Gastrocnemius medialis (tissue), 4 donors: ENCODE data around the gene FRMD4B.

Experiments
- CTCF ChIP-seq, 5 experiments: fragments of 450-650 bp in 3 of 5; fragments of 200-600 bp in 2 of 5; sonication (generic) in 2 of 5; IDR thresholded peaks in 4 of 5; conservative IDR thresholded peaks in 1 of 5; 1 replicate in 4 of 5; 2 replicates in 1 of 5; pipeline ENCODE4 v1.5.1; 2016 to 2019; ENCODE audit warnings: antibody characterized with exemption in 5 of 5, mild to moderate bottlenecking in 3 of 5, moderate library complexity in 3 of 5
- POLR2A ChIP-seq, 2 donors: fragments of 450-650 bp; IDR thresholded peaks; one replicate each; pipeline ENCODE4 v1.6.1; 2017; ENCODE audit warnings: antibody characterized with exemption in 2 of 2, mild to moderate bottlenecking in 2 of 2, moderate library complexity in 2 of 2

- TF ChIP-seq CTCF (IDR thresholded peaks at IDR 0.05 in 4 of 5, conservative IDR thresholded peaks at IDR 0.05 in 1 of 5) (no peak), POLR2A (IDR thresholded peaks at IDR 0.05) (no peak)
These were observed 130.0 kb downstream of the FRMD4B start for GRCh38 chr3:69255928-69256327.
